ENCODE data around the gene CRACR2A.

- no peak for TF ChIP-seq POLR2A (conservative IDR thresholded peaks at IDR 0.05)
- no peak for TF ChIP-seq CBX5 (IDR thresholded peaks at IDR 0.05; ENCODE audit: borderline replicate concordance, low read depth)
Observed at GRCh38 chr12:3673981-3674708, 78.8 kb downstream of the CRACR2A start.

All from K562 (cell line).